GM10847 (cell line): ENCODE results near the gene IQCE.

ENCODE experiments used
- POLR2A ChIP-seq: IDR thresholded peaks from 2 replicates; pipeline ENCODE4 v1.6.1; 2011; ENCODE audit not compliant: insufficient read length; ENCODE audit errors: extremely low read depth

The IQCE gene

DNA sequence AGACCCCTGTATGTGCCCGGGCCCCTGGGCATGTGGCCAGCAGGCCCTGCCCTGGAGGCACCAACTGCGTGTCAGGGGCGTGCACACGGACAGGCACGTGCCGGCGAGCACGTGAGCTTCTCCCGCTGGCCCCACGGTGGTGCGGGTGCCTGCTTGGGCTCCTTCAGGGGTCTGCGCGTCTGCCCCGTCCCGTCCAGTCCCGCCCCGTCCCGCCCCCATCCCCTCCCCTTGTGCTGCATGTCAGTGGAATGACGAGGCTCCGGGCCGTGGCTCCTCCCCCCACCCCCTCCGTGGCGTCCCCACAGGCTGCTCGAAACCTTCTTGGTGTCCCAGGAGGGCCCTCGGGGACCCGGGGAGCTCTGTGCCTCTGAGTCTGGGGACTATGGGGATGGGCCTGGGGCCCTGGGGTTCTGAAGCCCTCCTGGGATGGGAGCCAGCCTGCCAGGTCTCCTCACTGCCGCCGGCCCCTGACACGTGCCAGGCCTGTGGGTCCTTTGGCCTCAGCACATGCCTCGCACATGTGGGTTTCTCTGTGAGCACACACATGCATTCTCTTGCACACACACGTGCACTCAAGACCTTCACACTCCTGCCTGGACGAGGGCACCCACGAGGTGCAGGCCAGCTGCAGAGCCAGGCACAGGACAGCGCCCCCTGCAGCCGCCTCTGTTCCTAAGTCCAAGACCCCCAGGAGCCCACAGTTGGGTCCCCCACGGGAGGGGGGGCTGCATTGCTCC, 101.7 kb downstream of the IQCE start:
- TF ChIP-seq POLR2A: no peak

DNA sequence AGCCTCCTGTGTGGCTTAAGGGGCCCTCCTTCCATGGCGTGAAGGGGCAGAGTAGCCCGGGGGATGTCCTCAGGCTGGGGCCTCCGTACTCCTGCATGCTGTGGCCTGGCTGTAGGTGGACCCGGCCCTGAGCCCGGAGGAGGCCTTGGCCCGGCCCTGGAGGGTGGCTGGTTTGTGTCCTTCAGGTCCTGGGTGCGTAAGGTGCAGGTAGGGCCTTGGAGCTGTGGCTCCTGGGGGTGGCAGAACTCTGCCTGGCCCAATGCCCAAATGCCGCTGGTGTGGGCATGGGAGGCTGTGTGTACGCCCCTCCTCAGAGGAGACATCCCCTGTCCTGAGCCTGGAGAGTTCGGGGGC, 102.3 kb downstream of the IQCE start:
- TF ChIP-seq POLR2A: no peak

DNA sequence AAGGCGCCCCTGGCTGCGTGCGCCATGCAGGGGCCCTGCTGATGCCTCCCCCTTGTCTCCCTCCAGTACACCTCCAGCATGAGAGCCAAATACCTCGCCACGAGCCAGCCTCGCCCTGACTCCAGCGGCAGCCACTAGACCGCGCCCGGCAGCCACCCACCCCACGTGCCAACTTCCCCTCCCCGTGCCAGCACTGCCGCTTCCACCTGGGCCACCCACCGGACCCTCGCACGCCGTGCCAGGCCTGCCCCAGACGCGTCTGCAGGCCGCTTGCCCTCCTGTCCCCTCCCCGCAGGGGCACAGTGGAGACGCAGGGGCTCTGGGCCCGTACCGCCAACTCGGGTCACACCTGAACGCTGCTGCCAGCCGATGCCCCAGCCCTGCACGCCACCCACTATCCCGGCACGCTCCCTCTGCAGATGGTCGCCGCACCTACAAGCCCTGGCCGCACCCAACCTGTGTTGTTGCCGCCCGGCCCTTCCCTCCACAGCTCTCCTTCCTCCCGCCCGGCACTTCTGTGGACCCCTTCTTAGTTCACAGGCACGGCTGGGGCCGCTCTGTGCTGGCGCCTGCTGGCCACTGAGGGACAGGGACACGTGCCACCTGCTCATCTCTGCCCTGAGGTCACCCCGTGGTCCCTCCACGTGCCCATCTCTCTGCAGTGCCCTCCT, 103.0 kb downstream of the IQCE start:
- TF ChIP-seq POLR2A: no peak

DNA sequence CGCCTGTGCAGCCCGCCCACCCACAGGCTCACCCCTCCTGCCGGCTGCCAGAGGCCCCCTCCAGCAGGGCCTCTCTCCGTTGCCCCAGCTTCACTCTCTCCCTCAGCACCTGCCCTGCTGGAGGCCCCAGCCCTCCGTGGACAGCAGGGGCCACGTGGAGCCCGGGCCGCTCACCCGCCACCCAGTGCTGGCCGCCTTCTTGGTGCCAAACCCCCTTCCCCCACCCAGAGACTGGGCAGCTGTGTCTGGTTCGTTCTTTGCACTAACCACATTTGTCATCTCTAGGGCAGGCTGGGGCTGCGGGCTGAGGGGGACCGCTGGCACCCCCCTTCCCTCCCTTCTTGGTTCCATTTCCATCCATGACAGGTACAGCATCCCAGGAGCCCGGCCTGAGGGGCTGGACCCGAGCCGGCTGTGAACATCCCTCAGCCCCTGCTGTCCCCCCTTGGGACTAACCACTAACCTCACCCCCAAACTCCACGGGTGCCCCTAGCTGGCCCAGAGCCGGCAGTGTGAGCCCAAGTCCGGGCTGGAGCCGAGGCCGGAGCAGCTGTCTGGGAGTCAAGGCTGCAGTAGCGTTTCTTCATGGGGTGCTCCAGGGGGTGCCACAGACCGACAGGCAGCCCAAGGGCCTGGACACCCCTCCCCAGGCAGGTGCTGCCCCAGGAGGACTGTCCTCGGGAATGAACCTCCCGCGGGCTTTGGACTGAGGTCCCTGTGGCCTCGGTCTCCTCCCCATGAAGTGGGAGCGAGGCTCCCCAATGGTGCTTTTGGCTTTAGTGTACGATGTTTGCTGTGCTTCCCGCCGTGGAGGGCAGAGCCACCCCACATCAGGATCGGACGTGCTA, 103.7 kb downstream of the IQCE start:
- TF ChIP-seq POLR2A: no peak

- TF ChIP-seq POLR2A: no peak
Measured at GRCh38 chr7:2663121-2663886, 104.5 kb downstream of the IQCE start.

DNA sequence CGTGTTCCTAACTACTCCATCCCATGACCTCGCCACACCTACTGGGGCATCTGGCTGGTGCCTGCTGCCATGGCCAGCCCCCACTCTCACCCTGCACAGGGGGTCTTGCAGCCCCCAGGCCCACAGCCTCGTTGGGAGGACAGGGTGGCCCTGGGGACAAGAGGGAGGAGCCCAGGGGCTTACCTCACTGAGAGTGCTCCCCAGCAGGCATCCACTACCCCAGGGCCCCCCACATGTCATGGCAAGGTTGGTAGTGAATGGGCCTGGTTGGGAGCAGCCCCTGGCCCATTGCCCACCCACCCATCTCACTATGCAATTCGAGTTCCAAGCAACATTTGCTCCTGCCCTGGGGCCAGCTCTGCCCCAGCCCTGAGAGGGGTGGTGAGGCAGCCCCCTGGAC, 105.2 kb downstream of the IQCE start:
- TF ChIP-seq POLR2A: no peak
